HG03025 (cell line): Measurements from ENCODE around the gene ERN1.

Source experiments
- ATAC-seq: cut with Tn5 transposase; IDR thresholded peaks from one replicate; pipeline ENCODE4 v1.9.1; 2021; ENCODE audit warnings: mild to moderate bottlenecking, moderate library complexity; ENCODE audit not compliant: unreplicated experiment, low FRiP score

ERN1 gene

GRCh38 chr17:63997341-63998048 is 132.4 kb downstream of the ERN1 start:
- ATAC-seq: no peak

DNA sequence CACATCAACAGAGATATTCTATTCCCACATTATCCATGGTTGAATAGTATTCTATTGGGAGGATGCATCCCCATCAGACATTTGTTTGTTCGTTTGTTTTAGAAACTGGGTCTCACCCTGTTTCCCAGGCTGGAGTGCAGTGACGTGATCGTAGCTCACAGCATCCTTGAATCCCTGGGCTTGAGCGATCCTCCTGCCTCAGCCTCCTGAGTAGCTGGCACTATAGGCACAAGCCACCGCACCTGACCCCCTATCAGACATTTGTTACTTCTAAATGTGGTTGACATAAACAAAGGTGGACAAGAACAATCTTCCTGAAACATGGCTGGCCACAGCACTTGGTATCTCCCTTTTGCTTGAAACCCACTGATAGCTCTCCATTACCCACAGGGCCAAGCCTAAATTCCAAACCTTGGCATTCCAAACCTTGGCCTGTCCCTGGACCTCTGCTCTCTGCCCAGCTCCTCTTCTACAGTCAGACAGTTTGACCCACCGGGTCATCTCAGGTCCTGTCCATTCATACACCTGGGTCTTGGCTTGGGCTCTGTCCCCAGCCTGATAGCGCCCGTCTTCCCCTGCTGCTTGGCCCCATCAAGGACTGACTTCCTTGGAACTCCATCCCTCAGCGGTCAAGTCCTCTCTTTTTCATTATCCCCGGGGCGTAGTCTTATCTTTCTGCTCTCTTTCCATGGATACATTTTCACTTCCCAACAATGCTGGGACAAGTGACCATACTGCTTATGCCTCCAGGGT is 133.3 kb downstream of the ERN1 start:
- ATAC-seq: no peak

- no peak for ATAC-seq
Observed at GRCh38 chr17:63995626-63996025, 134.3 kb downstream of the ERN1 start.

GRCh38 chr17:63993368-63993985 is 136.5 kb downstream of the ERN1 start:
- ATAC-seq: no peak

GRCh38 chr17:63991611-63992010 is 138.3 kb downstream of the ERN1 start:
- ATAC-seq: no peak

DNA sequence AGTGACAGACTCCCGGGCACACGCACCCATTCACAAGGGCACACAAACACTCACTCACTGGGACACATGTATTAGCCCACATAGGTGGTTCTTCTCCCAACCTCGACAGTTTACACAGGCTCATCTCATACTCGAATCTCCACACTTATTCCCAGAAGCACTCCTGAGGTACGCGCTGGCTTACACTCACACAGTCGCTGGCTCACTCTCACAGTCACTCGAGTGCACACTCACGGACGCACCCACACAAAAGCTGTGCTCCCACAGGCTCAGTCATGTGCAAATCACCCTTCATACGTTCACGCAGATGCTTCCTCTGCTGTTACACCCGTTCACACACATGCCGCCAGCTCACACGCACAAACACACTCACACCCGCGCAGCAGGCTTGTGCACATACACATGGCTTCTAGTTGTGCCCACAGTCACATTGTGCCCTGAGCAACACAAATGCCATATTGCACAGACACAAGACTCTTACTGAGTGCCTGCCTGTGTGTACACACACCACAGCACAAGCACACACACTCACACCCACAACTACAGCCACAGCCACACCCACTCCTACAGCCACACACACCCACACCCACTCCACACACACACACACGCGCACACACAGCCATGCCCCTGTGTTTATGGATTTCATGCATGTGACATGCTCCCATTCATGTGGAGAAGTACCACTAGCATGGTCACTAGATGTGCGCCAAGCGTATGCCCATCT is 140.2 kb downstream of the ERN1 start:
- no peak for ATAC-seq
